ENCODE results near the gene FLNC. TPM values are rescaled to one million over a fixed set of nuclear protein-coding genes. Genes with fewer than 3 reads are reported as not detected.

FLNC gene
- total and polyA plus RNA-seq, 9 of the 15 experiments (the other 6 are each of a cell fraction or from before 2014, with no cell fraction given) = 0.90 to 155 (median 28.8) TPM

GRCh38 chr7:128894101-128894440 lies 63.9 kb downstream of the FLNC start:
- 24% methylated on average over 6 of the region's 6 CpGs for WGBS (ENCODE audit: insufficient coverage, low coverage, missing lambda C conversion rate)
- H3K9me3 ChIP-seq (replicated peaks; ENCODE audit: control insufficient read depth, insufficient read depth, low read depth, low read length) = peaks cover 4% of the 10 kb centered on the region; the same call in 1 of the 2 replicates
- intact Hi-C loops (cut with micrococcal nuclease) = no loop called here
- POLR2A ChIA-PET = interaction anchor here (0.7 to 1.2 kb wide), 3 partner anchors 8 to 28 kb away, joined by 3 to 5 read pairs (median 3); no protein-coding TSS in a partner anchor
- no peak for DNase-seq (ENCODE audit: extremely low read depth in 1 of 4, low spot score in 3 of 4)
- H2AFZ ChIP-seq (ENCODE audit: low read depth, low read length) = no peak overlapping the region
- no peak for ATAC-seq
- no peak for FAIRE-seq
- H3K9me1 ChIP-seq (ENCODE audit: control insufficient read depth, insufficient read depth, low read length) = no peaks in the 10 kb centered on the region
- TF ChIP-seq SMAD2 (IDR thresholded peaks at IDR 0.05; ENCODE audit: low read depth, low read length) (no peak), RAD21 (CRISPR knock-in tag; conservative IDR thresholded peaks at IDR 0.05 in 1 of 2, IDR thresholded peaks at IDR 0.05 in 1 of 2) (no peak), HOMEZ (CRISPR knock-in tag; IDR thresholded peaks at IDR 0.05) (no peak), SNRNP70 (optimal IDR thresholded peaks at IDR 0.05; ENCODE audit: low read depth, low read length) (no peak), SUPT5H (IDR thresholded peaks at IDR 0.05) (no peak), IRF1 (CRISPR knock-in tag; IDR thresholded peaks at IDR 0.05; ENCODE audit: borderline replicate concordance) (no peak), MXD1 (CRISPR knock-in tag; IDR thresholded peaks at IDR 0.05; ENCODE audit: borderline replicate concordance, poor library complexity, severe bottlenecking) (no peak)
- TF ChIP-seq, protein P1, sequence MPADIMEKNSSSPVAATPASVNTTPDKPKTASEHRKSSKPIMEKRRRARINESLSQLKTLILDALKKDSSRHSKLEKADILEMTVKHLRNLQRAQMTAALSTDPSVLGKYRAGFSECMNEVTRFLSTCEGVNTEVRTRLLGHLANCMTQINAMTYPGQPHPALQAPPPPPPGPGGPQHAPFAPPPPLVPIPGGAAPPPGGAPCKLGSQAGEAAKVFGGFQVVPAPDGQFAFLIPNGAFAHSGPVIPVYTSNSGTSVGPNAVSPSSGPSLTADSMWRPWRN (IDR thresholded peaks at IDR 0.05; ENCODE audit: low read depth) = no peak
- TF ChIP-seq, protein P2, sequence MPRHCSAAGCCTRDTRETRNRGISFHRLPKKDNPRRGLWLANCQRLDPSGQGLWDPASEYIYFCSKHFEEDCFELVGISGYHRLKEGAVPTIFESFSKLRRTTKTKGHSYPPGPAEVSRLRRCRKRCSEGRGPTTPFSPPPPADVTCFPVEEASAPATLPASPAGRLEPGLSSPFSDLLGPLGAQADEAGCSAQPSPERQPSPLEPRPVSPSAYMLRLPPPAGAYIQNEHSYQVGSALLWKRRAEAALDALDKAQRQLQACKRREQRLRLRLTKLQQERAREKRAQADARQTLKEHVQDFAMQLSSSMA (CRISPR knock-in tag; IDR thresholded peaks at IDR 0.05) = no peak
- no peak overlapping the region for H3K27ac ChIP-seq (ENCODE audit: extremely low read depth, low read depth, low read length)
- CTCF ChIA-PET (ENCODE audit: low intra/inter-chr PET ratio) = no interaction called here
- H3K4me1 ChIP-seq (replicated peaks in 1 of 2; ENCODE audit: control insufficient read depth in 2 of 2, insufficient read depth in 2 of 2, low read length in 2 of 2) = peaks cover 0 to 36% of the 10 kb centered on the region in 2 experiments; a peak in 2 of 5 replicates
- H3K9ac ChIP-seq (ENCODE audit: insufficient read depth in 1 of 2, low read depth in 2 of 2, low read length in 2 of 2) = no peak overlapping the region; a peak in 1 of 4 replicates
- no peak overlapping the region for H3K4me3 ChIP-seq
- no peaks in the 10 kb centered on the region for H3K79me2 ChIP-seq (ENCODE audit: control insufficient read depth, insufficient read depth, low read length)
- no peak overlapping the region for H3K4me2 ChIP-seq (ENCODE audit: insufficient read depth, low read length)
- no peaks in the 10 kb centered on the region; the same call in 1 of the 2 replicates for H4K20me1 ChIP-seq (replicated peaks; ENCODE audit: control insufficient read depth, insufficient read depth, low read length)
- no peaks in the 10 kb centered on the region for H3K36me3 ChIP-seq (ENCODE audit: control insufficient read depth, insufficient read depth, low read length)
- no TSS peak for BruUV-seq (replicated peaks)
- in situ Hi-C loops (cut with MboI) = no loop called here
- H3K27me3 ChIP-seq (ENCODE audit: control insufficient read depth in 2 of 2, insufficient read depth in 2 of 2, low read length in 2 of 2) = peaks cover 12 to 36% of the 10 kb centered on the region in 2 experiments
